GM10266 (cell line): Measurements from ENCODE around the gene IRAG1.
"Not testable (repeated sequence)": the region's sequence is repeated elsewhere in the genome, so short reads cannot be mapped to it uniquely, and the experiment has no call there.

Experiments used
- DNase-seq: peaks from one replicate; pipeline ENCODE4 v3.0.0; 2012; ENCODE audit errors: extremely low spot score
- TF ChIP-seq, protein P1 (sequence below): IDR thresholded peaks from 2 replicates; pipeline ENCODE4 v1.5.1; 2012; ENCODE audit warnings: mild to moderate bottlenecking, low read depth; ENCODE audit not compliant: control insufficient read depth, insufficient read depth; ENCODE audit errors: missing control alignments

IRAG1 gene

DNA sequence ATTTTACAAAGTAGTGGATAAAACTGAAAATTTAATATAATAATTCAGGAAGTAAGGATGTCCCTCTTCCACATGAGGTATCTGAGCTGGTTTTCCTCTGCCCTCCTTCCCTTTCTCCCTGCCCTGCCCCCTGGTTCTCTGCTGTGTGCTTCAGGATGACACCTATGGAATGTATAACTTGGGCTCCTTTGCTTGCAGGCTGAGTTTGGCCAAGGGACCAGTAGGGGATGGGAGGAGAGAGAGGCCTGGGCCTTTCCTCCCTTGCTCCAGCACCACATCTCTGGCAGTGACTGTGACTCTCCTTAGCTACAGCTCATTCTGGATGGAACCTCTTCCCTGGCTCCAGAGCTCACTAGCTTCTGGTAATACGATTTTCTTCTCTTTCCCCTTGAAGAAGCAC, 10.1 kb downstream of the IRAG1 start:
- no peak for DNase-seq

DNA sequence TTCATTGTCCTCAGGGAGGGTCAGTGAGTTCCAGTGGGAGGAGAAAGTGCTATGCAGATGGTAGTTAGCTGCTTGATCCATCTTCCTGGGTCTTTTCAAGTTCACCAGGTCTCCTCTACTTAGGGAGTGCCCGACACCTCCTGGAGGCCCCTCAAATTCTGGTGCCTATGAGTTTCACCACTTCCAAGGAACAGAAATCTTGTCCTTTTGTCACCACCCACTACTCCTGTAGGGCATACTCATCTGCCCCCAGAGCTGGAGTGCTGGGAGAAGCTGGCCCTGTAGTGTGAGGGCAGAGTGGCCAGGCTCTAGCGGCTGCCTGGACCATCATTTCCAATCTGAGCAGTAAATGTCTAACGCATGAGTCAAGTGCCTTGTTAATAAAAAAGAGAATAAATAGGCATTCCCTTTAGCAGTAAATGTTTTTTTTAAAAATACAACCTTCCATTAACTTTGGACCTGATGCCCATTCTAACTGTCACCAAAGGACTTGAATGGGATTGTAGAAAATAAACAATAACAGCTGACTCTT, 12.5 kb downstream of the IRAG1 start:
- DNase-seq, result no peak
- TF ChIP-seq, protein P1, sequence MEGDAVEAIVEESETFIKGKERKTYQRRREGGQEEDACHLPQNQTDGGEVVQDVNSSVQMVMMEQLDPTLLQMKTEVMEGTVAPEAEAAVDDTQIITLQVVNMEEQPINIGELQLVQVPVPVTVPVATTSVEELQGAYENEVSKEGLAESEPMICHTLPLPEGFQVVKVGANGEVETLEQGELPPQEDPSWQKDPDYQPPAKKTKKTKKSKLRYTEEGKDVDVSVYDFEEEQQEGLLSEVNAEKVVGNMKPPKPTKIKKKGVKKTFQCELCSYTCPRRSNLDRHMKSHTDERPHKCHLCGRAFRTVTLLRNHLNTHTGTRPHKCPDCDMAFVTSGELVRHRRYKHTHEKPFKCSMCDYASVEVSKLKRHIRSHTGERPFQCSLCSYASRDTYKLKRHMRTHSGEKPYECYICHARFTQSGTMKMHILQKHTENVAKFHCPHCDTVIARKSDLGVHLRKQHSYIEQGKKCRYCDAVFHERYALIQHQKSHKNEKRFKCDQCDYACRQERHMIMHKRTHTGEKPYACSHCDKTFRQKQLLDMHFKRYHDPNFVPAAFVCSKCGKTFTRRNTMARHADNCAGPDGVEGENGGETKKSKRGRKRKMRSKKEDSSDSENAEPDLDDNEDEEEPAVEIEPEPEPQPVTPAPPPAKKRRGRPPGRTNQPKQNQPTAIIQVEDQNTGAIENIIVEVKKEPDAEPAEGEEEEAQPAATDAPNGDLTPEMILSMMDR, result no peak

More for the DNA sequence above, 10.1 kb downstream of the IRAG1 start:
- TF ChIP-seq, protein P1, result no peak

DNA sequence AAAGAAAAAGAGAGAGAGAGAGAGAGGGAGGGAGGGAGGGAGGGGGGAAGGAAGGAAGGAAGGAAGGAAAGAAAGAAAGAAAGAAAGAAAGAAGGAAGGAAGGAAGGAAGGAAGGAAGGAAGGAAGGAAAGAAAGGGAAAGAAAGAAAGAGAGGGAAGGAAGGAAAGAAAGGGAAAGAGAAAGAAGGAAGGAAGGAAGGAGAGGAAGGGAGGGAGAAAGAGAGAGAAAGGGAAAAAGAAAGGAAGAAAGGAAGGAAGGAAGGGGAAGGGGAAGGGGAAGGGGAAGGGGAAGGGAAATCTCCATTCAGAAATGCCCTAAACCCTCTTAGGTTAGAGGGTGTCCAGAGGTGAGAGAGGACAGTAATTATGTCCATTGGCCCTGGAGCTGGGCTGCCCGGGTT, 13.3 kb downstream of the IRAG1 start:
- DNase-seq, result not testable (repeated sequence)

DNA sequence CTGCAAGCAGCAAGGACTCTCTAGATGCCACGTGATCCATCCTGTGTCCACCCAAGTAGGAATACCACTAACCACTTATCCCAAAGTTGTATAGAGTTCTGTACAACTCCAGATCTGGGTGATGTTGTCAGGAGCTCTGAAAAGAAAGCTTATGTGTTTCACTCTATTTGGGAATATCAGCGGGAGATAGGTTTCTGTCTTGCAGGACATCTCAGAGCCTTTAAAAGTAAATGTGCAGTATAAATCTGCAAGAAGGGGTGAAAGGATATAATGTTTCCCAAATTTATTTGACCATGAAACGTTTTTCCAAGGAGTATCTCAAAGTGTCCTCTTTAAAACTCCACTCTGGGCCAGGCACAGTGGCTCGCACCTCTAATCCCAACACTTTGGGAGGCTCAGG, 13.9 kb downstream of the IRAG1 start:
- DNase-seq, result no peak
- TF ChIP-seq, protein P1, result no peak

DNA sequence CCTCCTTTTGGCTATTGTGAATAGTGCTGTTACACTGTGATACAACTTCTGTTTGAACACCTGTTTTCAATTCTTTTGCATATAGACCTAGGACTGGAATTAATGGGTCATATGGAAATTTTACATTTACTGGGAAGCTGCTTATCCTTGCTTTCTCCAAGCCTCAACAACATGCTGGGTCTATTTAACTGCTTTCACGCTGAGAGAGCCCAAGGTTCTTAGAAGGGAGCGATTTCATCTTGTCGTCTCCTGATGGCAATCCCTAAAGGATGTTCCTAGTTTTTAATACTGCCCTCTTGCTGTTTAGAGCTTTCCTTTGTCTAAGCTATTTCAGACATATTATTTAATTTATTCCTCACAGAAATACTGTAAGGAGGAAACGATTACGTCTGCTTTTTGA, 15.5 kb downstream of the IRAG1 start:
- no peak for DNase-seq
- TF ChIP-seq, protein P1, result no peak

DNA sequence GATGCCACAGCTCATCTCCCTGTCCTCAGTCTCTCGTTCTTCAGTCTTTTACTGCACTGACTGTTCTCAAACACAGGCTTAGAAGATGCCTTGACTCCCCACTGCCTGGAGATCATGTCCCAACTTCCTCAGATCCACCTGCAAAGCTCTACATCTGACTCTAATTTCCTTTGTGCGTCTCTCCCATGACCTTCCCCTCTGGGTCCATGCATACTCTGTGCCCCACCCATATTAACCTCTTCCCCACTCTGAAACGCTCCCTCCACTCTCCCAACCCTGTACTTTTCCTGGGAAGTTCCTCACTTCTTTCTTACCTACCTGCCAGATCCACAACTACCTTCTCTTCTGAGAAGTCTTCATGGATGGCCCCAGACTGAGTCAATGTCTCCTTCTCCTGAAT, 16.6 kb downstream of the IRAG1 start:
- DNase-seq, result no peak
- TF ChIP-seq, protein P1, result no peak

DNA sequence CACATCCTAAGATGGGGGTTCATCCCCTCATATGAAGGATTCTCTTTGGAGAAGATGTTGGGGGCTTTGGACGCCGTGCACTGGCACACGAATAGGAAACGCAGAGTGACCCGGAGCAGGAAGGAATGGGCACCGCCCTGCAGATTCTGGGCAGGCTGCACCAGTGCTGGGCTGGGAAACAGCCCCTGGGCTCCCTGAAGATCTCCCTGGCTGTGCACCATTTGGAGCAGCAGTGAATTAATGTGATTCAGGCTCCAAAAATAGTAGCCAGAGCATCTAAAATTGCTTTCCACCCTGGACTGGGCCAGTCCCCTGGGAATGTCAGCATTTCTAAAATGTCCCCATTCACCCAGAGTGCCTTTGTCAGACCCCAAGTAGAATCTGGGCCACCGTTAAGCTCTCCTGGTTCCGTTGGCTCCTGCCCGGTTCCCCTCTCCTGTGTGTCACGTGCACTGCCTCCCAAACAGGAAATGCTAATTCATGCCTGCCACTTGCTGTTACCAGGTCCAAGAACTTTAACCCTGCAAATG, 18.6 kb downstream of the IRAG1 start:
- no peak for DNase-seq
- TF ChIP-seq, protein P1, result no peak

DNA sequence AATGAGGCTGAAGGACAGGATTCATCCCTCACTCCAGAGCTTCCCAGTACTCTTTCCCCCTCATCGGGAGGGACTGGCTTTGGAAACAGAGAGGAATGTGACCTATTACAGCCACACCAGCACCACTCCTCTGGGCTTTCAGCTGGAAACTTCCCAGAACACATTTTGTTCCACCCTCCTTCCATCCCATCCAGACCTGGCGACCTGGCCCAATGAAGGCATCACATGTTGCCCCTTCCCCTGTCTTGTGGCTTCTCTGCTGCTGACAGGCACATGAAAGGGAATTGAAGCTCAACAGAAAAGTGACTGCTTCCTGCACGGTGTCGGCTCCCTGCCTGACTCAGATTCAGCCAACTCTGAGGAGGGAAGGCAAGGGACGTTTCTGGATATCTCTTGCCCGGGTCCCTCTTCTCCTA, 19.1 kb downstream of the IRAG1 start:
- DNase-seq, result no peak
- TF ChIP-seq, protein P1, result no peak
